K562 (cell line): ENCODE data around the gene NTM. TPM values are rescaled to one million over a fixed set of nuclear protein-coding genes. Genes with fewer than 3 reads are reported as not detected.

Experiments used
- ATAC-seq: fragments of 200-7000 bp; cut with Tn5 transposase; 3 replicates; pipeline ENCODE4 v1.9.1; 2020; ENCODE audit warnings: moderate library complexity
- BruUV-seq: library from RNA; stranded (reverse); fragments of 400-500 nt; replicated peaks from 2 replicates; lab custom pipeline; 2021; lab: Mats Ljungman, UMichigan
- CTCF ChIA-PET: fragments of 300-600 bp; formaldehyde crosslinking; extraction: SDS; loops from one replicate; lab custom pipeline; 2021; ENCODE audit warnings: low intra/inter-chr PET ratio; lab: Yijun Ruan, JAX
- POLR2A ChIA-PET: fragments of 300-600, 350-650 bp; sonication (Branson Sonifier 250); formaldehyde crosslinking; extraction: SDS; loops from one replicate; lab custom pipeline; 2021; ENCODE audit warnings: antibody characterized with exemption, inconsistent platforms; lab: Yijun Ruan, JAX
- DNase-seq, 4 experiments: peaks; one replicate each; pipeline versions ENCODE4 v3.0.0 to v3.0.0-alpha.2; 2011 to 2018; ENCODE audit warnings: low spot score in 3 of 4, mixed read lengths in 3 of 4; ENCODE audit errors: extremely low read depth in 1 of 4
- FAIRE-seq: peaks from 2 replicates; lab custom pipeline; 2011; peaks lifted over from hg19 to GRCh38; lab: Jason Lieb, UNC
- H2AFZ ChIP-seq: 2 replicates; pipeline ENCODE4 v1.6.0; 2011; ENCODE audit warnings: low read depth, low read length, control low read depth, inconsistent platforms
- H3K27ac ChIP-seq: fragments of 200-600 bp; 3 replicates; pipeline ENCODE4 v1.8.0; 2011; ENCODE audit warnings: low read depth, mild to moderate bottlenecking, control low read depth, inconsistent platforms, low read length, moderate library complexity, mixed read lengths; ENCODE audit errors: extremely low read depth
- H3K27me3 ChIP-seq, 2 experiments: fragments of 300-600 bp in 1 of 2; 2 replicates in 1 of 2; 3 replicates in 1 of 2; pipeline versions ENCODE4 v1.6.0 to v1.8.0; 2011; ENCODE audit warnings: inconsistent platforms in 2 of 2, low read length in 2 of 2, mild to moderate bottlenecking in 1 of 2, mixed read lengths in 1 of 2, moderate library complexity in 1 of 2; ENCODE audit not compliant: control insufficient read depth in 2 of 2, insufficient read depth in 2 of 2
- H3K36me3 ChIP-seq: fragments of 300-600 bp; 3 replicates; pipeline ENCODE4 v1.8.0; 2011; ENCODE audit warnings: mild to moderate bottlenecking, low read length, inconsistent platforms; ENCODE audit not compliant: control insufficient read depth, insufficient read depth
- H3K4me1 ChIP-seq, 2 experiments: fragments of 200-600 bp in 1 of 2; replicated peaks in 1 of 2; 2 replicates in 1 of 2; 3 replicates in 1 of 2; pipeline versions ENCODE4 v1.5.1 to v1.8.0; 2011; ENCODE audit warnings: inconsistent platforms in 2 of 2, low read length in 2 of 2, mild to moderate bottlenecking in 1 of 2, mixed read lengths in 1 of 2, moderate library complexity in 1 of 2; ENCODE audit not compliant: control insufficient read depth in 2 of 2, insufficient read depth in 2 of 2
- H3K4me2 ChIP-seq: 2 replicates; pipeline ENCODE4 v1.6.1; 2011; ENCODE audit warnings: low read length, control low read depth, inconsistent platforms, mixed read lengths; ENCODE audit not compliant: insufficient read depth
- H3K4me3 ChIP-seq: fragments of 200-600 bp; sonication (generic), shearing (Covaris generic); 2 replicates; pipeline ENCODE4 v1.5.1; 2016; ENCODE audit warnings: control low read depth, inconsistent platforms
- H3K79me2 ChIP-seq: fragments of 200-600 bp; 3 replicates; pipeline ENCODE4 v1.8.0; 2011; ENCODE audit warnings: low read length, inconsistent platforms; ENCODE audit not compliant: control insufficient read depth, insufficient read depth
- H3K9ac ChIP-seq, 2 experiments: 2 replicates each; pipeline versions ENCODE4 v1.6.0 to v1.6.1; 2011; ENCODE audit warnings: low read depth in 2 of 2, low read length in 2 of 2, control low read depth in 1 of 2, inconsistent platforms in 1 of 2, mild to moderate bottlenecking in 1 of 2, mixed read lengths in 1 of 2; ENCODE audit not compliant: insufficient read depth in 1 of 2
- H3K9me1 ChIP-seq: one replicate; pipeline ENCODE4 v1.6.0; 2011; ENCODE audit warnings: inconsistent platforms, mild to moderate bottlenecking, low read length, moderate library complexity; ENCODE audit not compliant: control insufficient read depth, insufficient read depth
- H3K9me3 ChIP-seq: replicated peaks from 2 replicates; pipeline ENCODE4 v1.5.1; 2011; ENCODE audit warnings: low read depth, low read length, inconsistent platforms; ENCODE audit not compliant: control insufficient read depth, insufficient read depth
- H4K20me1 ChIP-seq: replicated peaks from 2 replicates; pipeline ENCODE4 v1.6.1; 2011; ENCODE audit warnings: low read length, inconsistent platforms, mixed read lengths; ENCODE audit not compliant: control insufficient read depth, insufficient read depth
- DPF2 ChIP-seq: fragments of 450-650 bp; IDR thresholded peaks from 2 replicates; pipeline ENCODE4 v1.6.1; 2016
- KAT2B ChIP-seq: IDR thresholded peaks from one replicate; pipeline ENCODE4 v1.6.1; 2012; ENCODE audit warnings: low read depth, mild to moderate bottlenecking, control low read depth, inconsistent platforms, low read length, moderate library complexity
- MAZ ChIP-seq, 2 experiments: fragments of 450-650 bp in 1 of 2; sonication (generic) in 1 of 2; formaldehyde crosslinking; IDR thresholded peaks in 1 of 2; conservative IDR thresholded peaks in 1 of 2; 2 replicates each; pipeline versions ENCODE4 v1.4.0 to v1.5.0; 2020; ENCODE audit warnings: mild to moderate bottlenecking in 1 of 2, missing genetic modification reagents in 1 of 2
- NR3C1 ChIP-seq: sonication (generic); formaldehyde crosslinking; IDR thresholded peaks from 2 replicates; pipeline ENCODE4 v1.8.1; 2022; ENCODE audit warnings: missing genetic modification reagents
- SMAD4 ChIP-seq: fragments of 250-450 bp; sonication (Bioruptor Pico); conservative IDR thresholded peaks from 2 replicates; pipeline ENCODE4 v1.8.0; 2021; ENCODE audit warnings: inconsistent platforms, mild to moderate bottlenecking, moderate library complexity
- WGBS: fragments of 100-300 bp; shearing (Covaris generic); methylation state at CpG from one replicate; pipeline ENCODE4 v1.1.6; 2016; ENCODE audit warnings: low coverage, mixed read lengths; ENCODE audit not compliant: insufficient coverage; ENCODE audit errors: missing lambda C conversion rate; 5-methylcytosine and 5-hydroxymethylcytosine counted together
- in situ Hi-C: fragments of 300-500 bp; cut with MboI; formaldehyde crosslinking; loops from 4 replicates; pipeline ENCODE4 v1.15.0; 2018; ENCODE audit warnings: inconsistent platforms, mixed read lengths
- intact Hi-C: fragments of 100-400 bp; cut with micrococcal nuclease; formaldehyde crosslinking; loops from 2 replicates; pipeline ENCODE4 v1.14.2; 2022
- polyA plus RNA-seq, 8 experiments: library from polyadenylated mRNA; depleted of rRNA in 4 of 8; stranded (reverse) in 5 of 8; unstranded in 3 of 8; fragments of >200 nt; fragmentation: Nextera tagmentation in 2 of 8; fragmentation: Illumina TruSeq in 1 of 8; extraction: Ambion mirVana in 2 of 8; extraction: Trizol in 1 of 8; gene quantifications; 2 replicates each; pipeline versions ENCODE4 v1.2.1 to v1.2.3, GENCODE V29; 2011 to 2014; ENCODE audit warnings: inconsistent platforms in 1 of 8, missing spikeins in 1 of 8
- total RNA-seq, 7 experiments: library from RNA; depleted of rRNA in 6 of 7; stranded (reverse); fragments of >200 nt in 6 of 7; fragmentation: Illumina TruSeq in 2 of 7; extraction: Trizol in 2 of 7; gene quantifications; 2 replicates each; pipeline versions ENCODE4 v1.2.1 to v1.2.3, GENCODE V29; 2011 to 2021; ENCODE audit warnings: low replicate concordance in 1 of 7
- TF ChIP-seq, protein P1 (sequence below), 2 experiments: fragments of 450-650 bp in 1 of 2; sonication (generic) in 1 of 2; formaldehyde crosslinking in 1 of 2; IDR thresholded peaks in 1 of 2; conservative IDR thresholded peaks in 1 of 2; 2 replicates each; pipeline versions ENCODE4 v1.6.1 to v1.8.1; 2016 to 2023; ENCODE audit warnings: mild to moderate bottlenecking in 2 of 2, moderate library complexity in 2 of 2, inconsistent platforms in 1 of 2, missing genetic modification reagents in 1 of 2

NTM gene
- total and polyA plus RNA-seq, 9 of the 15 experiments (the other 6 are each of a cell fraction or from before 2014, with no cell fraction given), result not detected

DNA sequence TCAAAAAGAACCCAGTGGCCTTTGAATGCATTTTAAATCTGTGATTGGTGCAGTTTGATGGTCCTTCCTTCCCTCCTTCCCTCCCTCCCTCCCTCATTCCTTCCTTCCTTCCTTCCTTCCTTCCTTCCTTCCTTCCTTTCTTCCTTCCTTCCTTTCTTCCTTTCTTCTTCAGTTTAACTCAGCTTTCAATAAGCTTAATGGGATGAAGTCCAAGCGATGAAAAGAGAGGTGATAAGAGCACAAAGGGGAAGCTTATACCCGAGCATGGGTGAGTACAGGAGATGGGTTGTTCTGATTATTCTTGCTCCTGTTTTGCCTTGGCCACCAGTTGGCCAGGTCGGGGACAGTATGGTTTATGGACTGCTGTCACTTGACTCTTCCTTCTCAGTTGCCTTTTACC lies 605.6 kb downstream of the NTM start:
- Histone ChIP-seq H4K20me1 (no peaks in the 10 kb centered on the region), H3K27me3 (no peaks in the 10 kb centered on the region), H3K79me2 (no peaks in the 10 kb centered on the region), H3K4me1 (no peaks in the 10 kb centered on the region), H3K9me3 (no peaks in the 10 kb centered on the region), H3K4me2 (no peak overlapping the region), H2AFZ (no peak overlapping the region), H3K4me3 (no peak overlapping the region), H3K36me3 (no peaks in the 10 kb centered on the region), H3K9me1 (no peaks in the 10 kb centered on the region), H3K9ac (no peak overlapping the region), H3K27ac (no peak overlapping the region)
- ChIA-PET CTCF (no interaction called here), POLR2A (no interaction called here)
- DNase-seq (no peak), FAIRE-seq (no peak), ATAC-seq (no peak)
- 0% methylated on average over 3 of the region's 3 CpGs for WGBS
- in situ Hi-C loops, result no loop called here
- no peak for TF ChIP-seq KAT2B
- no peak for TF ChIP-seq SMAD4
- TF ChIP-seq DPF2, result no peak
- TF ChIP-seq MAZ (CRISPR knock-in tag; conservative IDR thresholded peaks at IDR 0.05 in 1 of 2, IDR thresholded peaks at IDR 0.05 in 1 of 2), result no peak
- no TSS peak for BruUV-seq
- intact Hi-C loops, result no loop called here

DNA sequence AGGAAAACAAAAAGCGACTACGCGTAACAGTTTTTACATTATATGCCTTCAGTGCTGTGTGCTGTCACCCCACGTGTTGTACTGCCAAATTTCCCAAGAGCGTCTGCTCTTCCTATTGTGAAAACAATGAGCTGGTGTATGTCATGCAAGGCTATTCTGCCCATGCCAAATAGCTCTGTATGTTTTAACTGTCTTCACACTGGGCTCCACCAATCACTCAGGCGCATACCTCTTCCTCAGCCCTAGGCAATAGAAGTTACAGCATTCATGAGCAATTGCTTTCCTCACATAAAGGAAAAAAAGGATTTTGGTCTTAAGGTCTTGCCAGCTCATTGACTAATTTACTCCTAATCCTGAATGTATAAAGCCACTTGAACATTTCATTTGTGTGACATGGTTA lies 606.8 kb downstream of the NTM start:
- BruUV-seq, result no TSS peak
- TF ChIP-seq NR3C1 (CRISPR knock-in tag), result no peak
- TF ChIP-seq, protein P1, sequence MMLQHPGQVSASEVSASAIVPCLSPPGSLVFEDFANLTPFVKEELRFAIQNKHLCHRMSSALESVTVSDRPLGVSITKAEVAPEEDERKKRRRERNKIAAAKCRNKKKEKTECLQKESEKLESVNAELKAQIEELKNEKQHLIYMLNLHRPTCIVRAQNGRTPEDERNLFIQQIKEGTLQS (IDR thresholded peaks at IDR 0.05), result no peak
- TF ChIP-seq, protein P1 (CRISPR knock-in tag; conservative IDR thresholded peaks at IDR 0.05), result no peak
- H3K4me1 ChIP-seq, result no peaks in the 10 kb centered on the region
- H3K4me2 ChIP-seq, result no peak overlapping the region
- H4K20me1 ChIP-seq, result no peaks in the 10 kb centered on the region
- POLR2A ChIA-PET, result no interaction called here
- H3K79me2 ChIP-seq, result no peaks in the 10 kb centered on the region
- H3K9me3 ChIP-seq, result no peaks in the 10 kb centered on the region
- FAIRE-seq (no peak), ATAC-seq (no peak), DNase-seq (no peak)
- WGBS, result 20% methylated on average over 6 of the region's 6 CpGs
- no peaks in the 10 kb centered on the region for H3K27me3 ChIP-seq
- H3K27ac ChIP-seq, result no peak overlapping the region
- in situ Hi-C loops, result no loop called here
- no peak overlapping the region for H2AFZ ChIP-seq
- H3K36me3 ChIP-seq, result no peaks in the 10 kb centered on the region
- H3K9me1 ChIP-seq, result no peaks in the 10 kb centered on the region
- H3K4me3 ChIP-seq, result no peak overlapping the region
- intact Hi-C loops, result no loop called here
- H3K9ac ChIP-seq, result no peak overlapping the region
- CTCF ChIA-PET, result no interaction called here
